NCI-H1105 (cell line): ENCODE data around the gene CDKN2B-AS1.

Experiments used
- DNase-seq: peaks from one replicate; lab custom pipeline; 2025; lab: John Stamatoyannopoulos, UW

Gene CDKN2B-AS1

GRCh38 chr9:21982861-21983560 is 11.6 kb upstream of the CDKN2B-AS1 start:
- no peak for DNase-seq

- no peak for DNase-seq
These were observed 11.0 kb upstream of the CDKN2B-AS1 start for GRCh38 chr9:21983561-21983935.

- DNase-seq: no peak
These were observed 10.5 kb upstream of the CDKN2B-AS1 start for GRCh38 chr9:21984101-21984500.

- no peak for DNase-seq
These were observed 8.5 kb upstream of the CDKN2B-AS1 start for GRCh38 chr9:21985964-21986667.

- DNase-seq: no peak
These were observed 6.3 kb upstream of the CDKN2B-AS1 start for GRCh38 chr9:21988056-21988990.

- no peak for DNase-seq
These were observed 5.0 kb upstream of the CDKN2B-AS1 start for GRCh38 chr9:21989440-21990189.

- DNase-seq: no peak
These were observed 3.3 kb upstream of the CDKN2B-AS1 start for GRCh38 chr9:21991072-21991959.

- DNase-seq: no peak
These were observed 1.6 kb upstream of the CDKN2B-AS1 start for GRCh38 chr9:21993007-21993406.

GRCh38 chr9:21993893-21994555 is 567 bp upstream of the CDKN2B-AS1 start, which contains the start of gene CDKN2A:
CDKN2A (minus strand) TSS chr9:21994392.
- DNase-seq: no peak

GRCh38 chr9:21995006-21995665 is 545 bp downstream of the CDKN2B-AS1 start:
- peak; percentile 42 for DNase-seq

GRCh38 chr9:21995666-21996398 is 1.2 kb downstream of the CDKN2B-AS1 start:
- DNase-seq: no peak

- DNase-seq: no peak
These were observed 1.8 kb downstream of the CDKN2B-AS1 start for GRCh38 chr9:21996438-21996837.

- no peak for DNase-seq
These were observed 2.3 kb downstream of the CDKN2B-AS1 start for GRCh38 chr9:21996858-21997257.

- DNase-seq: no peak
These were observed 2.9 kb downstream of the CDKN2B-AS1 start for GRCh38 chr9:21997480-21997879.

GRCh38 chr9:21998026-21998425 is 3.4 kb downstream of the CDKN2B-AS1 start:
- no peak for DNase-seq

- DNase-seq: no peak
These were observed 7.4 kb downstream of the CDKN2B-AS1 start for GRCh38 chr9:22002038-22002437.

GRCh38 chr9:22005021-22005701 is 10.6 kb downstream of the CDKN2B-AS1 start:
- no peak for DNase-seq
